HG03175 (cell line): ENCODE measurements around the gene PADI2.
"Not testable (repeated sequence)": the region's sequence is repeated elsewhere in the genome, so short reads cannot be mapped to it uniquely, and the experiment has no call there.

Experiments
- ATAC-seq: cut with Tn5 transposase; IDR thresholded peaks from one replicate; pipeline ENCODE4 v1.9.1; 2021; ENCODE audit warnings: mild to moderate bottlenecking, moderate library complexity; ENCODE audit not compliant: unreplicated experiment

Gene PADI2

GRCh38 chr1:17086751-17087150, 32.5 kb downstream of the PADI2 start:
- ATAC-seq, result no peak

GRCh38 chr1:17084787-17085186, 34.5 kb downstream of the PADI2 start:
- ATAC-seq, result no peak

GRCh38 chr1:17082761-17083160, 36.5 kb downstream of the PADI2 start:
- ATAC-seq, result no peak

- ATAC-seq, result no peak
Observed at GRCh38 chr1:17081439-17081838, 37.8 kb downstream of the PADI2 start.

- no peak for ATAC-seq
Observed at GRCh38 chr1:17080880-17081279, 38.4 kb downstream of the PADI2 start.

- ATAC-seq, result no peak
Observed at GRCh38 chr1:17080085-17080759, 39.0 kb downstream of the PADI2 start.

GRCh38 chr1:17078991-17079868, 40.0 kb downstream of the PADI2 start:
- ATAC-seq, result no peak

GRCh38 chr1:17075470-17076255, 43.6 kb downstream of the PADI2 start:
- no peak for ATAC-seq

- no peak for ATAC-seq
Observed at GRCh38 chr1:17071794-17072193, 47.5 kb downstream of the PADI2 start.

GRCh38 chr1:17070163-17070525, 49.1 kb downstream of the PADI2 start:
- ATAC-seq, result no peak

GRCh38 chr1:17069452-17070162, 49.6 kb downstream of the PADI2 start:
- ATAC-seq, result no peak

- ATAC-seq, result no peak
Observed at GRCh38 chr1:17068789-17069188, 50.5 kb downstream of the PADI2 start.

GRCh38 chr1:17067465-17068240, 51.6 kb downstream of the PADI2 start:
- no peak for ATAC-seq

- ATAC-seq, result no peak
Observed at GRCh38 chr1:17067069-17067426, 52.2 kb downstream of the PADI2 start.

- no peak for ATAC-seq
Observed at GRCh38 chr1:17066361-17067068, 52.7 kb downstream of the PADI2 start.

- no peak for ATAC-seq
Observed at GRCh38 chr1:17065666-17066065, 53.6 kb downstream of the PADI2 start.

- not testable (repeated sequence) for ATAC-seq
Observed at GRCh38 chr1:17062751-17063150, 56.5 kb downstream of the PADI2 start.

GRCh38 chr1:17061892-17062291, 57.4 kb downstream of the PADI2 start:
- ATAC-seq, result no peak

- no peak for ATAC-seq
Observed at GRCh38 chr1:17061486-17061885, 57.8 kb downstream of the PADI2 start.

- ATAC-seq, result no peak
Observed at GRCh38 chr1:17060306-17060749, 58.9 kb downstream of the PADI2 start.
